GM12878 (cell line): ENCODE data around the gene RRP12. TPM values are rescaled to one million over a fixed set of nuclear protein-coding genes. Genes with fewer than 3 reads are reported as not detected.

ENCODE experiments used
- BCL3 ChIP-seq: IDR thresholded peaks from 2 replicates; pipeline ENCODE4 v1.6.1; 2011; ENCODE audit warnings: borderline replicate concordance, low read depth, mild to moderate bottlenecking, moderate library complexity, low read length; ENCODE audit not compliant: insufficient read depth, poor library complexity, severe bottlenecking
- HDGF ChIP-seq: fragments of 450-650 bp; IDR thresholded peaks from 2 replicates; pipeline ENCODE4 v1.6.1; 2016; ENCODE audit warnings: antibody characterized with exemption
- JUNB ChIP-seq: IDR thresholded peaks from 2 replicates; pipeline ENCODE4 v1.6.1; 2016; ENCODE audit warnings: antibody characterized with exemption, mild to moderate bottlenecking
- NBN ChIP-seq: fragments of 450-650 bp; IDR thresholded peaks from 2 replicates; pipeline ENCODE4 v1.6.1; 2016
- NKRF ChIP-seq: fragments of 450-650 bp; conservative IDR thresholded peaks from 2 replicates; pipeline ENCODE4 v1.6.1; 2017; ENCODE audit warnings: mild to moderate bottlenecking, moderate library complexity
- RAD21 ChIP-seq: IDR thresholded peaks from 2 replicates; pipeline ENCODE4 v1.6.1; 2011; ENCODE audit warnings: mild to moderate bottlenecking, low read depth, low read length, moderate library complexity; ENCODE audit not compliant: insufficient read depth
- REST ChIP-seq: IDR thresholded peaks from 2 replicates; pipeline ENCODE4 v1.6.1; 2012; ENCODE audit warnings: mild to moderate bottlenecking, low read depth, low read length
- WRNIP1 ChIP-seq: IDR thresholded peaks from 2 replicates; pipeline ENCODE4 v1.6.1; 2011; ENCODE audit warnings: low read depth, low read length, improper control_type of control experiment, borderline replicate concordance
- ZNF24 ChIP-seq: fragments of 450-650 bp; IDR thresholded peaks from 2 replicates; pipeline ENCODE4 v1.6.1; 2017; ENCODE audit warnings: antibody characterized with exemption, mild to moderate bottlenecking
- polyA plus RNA-seq, 11 experiments: library from polyadenylated mRNA; depleted of rRNA in 4 of 11; unstranded in 6 of 11; stranded (reverse) in 5 of 11; fragments of >200 nt; fragmentation: Nextera tagmentation in 4 of 11; fragmentation: Illumina TruSeq in 1 of 11; extraction: Ambion mirVana in 4 of 11; extraction: Trizol in 1 of 11; gene quantifications; 1 replicate in 1 of 11; 2 replicates in 10 of 11; pipeline versions ENCODE4 v1.2.1 to v1.2.3, GENCODE V29; 2011 to 2016; ENCODE audit warnings: inconsistent platforms in 2 of 11, missing spikeins in 2 of 11, low read depth in 1 of 11
- total RNA-seq, 4 experiments: library from RNA; depleted of rRNA in 3 of 4; stranded (reverse); fragments of >200 nt in 3 of 4; fragmentation: Illumina TruSeq in 1 of 4; extraction: Trizol in 1 of 4; gene quantifications; 2 replicates each; pipeline versions ENCODE4 v1.2.1 to v1.2.3, GENCODE V29; 2013 to 2021
- TF ChIP-seq, protein P1 (sequence below): fragments of 150-350 bp; IDR thresholded peaks from 2 replicates; pipeline ENCODE4 v1.6.1; 2014; ENCODE audit warnings: mild to moderate bottlenecking, low read depth, low read length
- TF ChIP-seq, protein P2 (sequence below): fragments of 150-350 bp; IDR thresholded peaks from 2 replicates; pipeline ENCODE4 v1.6.1; 2016; ENCODE audit warnings: low read depth, low read length
- TF ChIP-seq, protein P3 (sequence below): IDR thresholded peaks from 2 replicates; pipeline ENCODE4 v1.6.1; 2011; ENCODE audit warnings: low read depth, low read length, improper control_type of control experiment, borderline replicate concordance
- TF ChIP-seq, protein P4 (sequence below): IDR thresholded peaks from 2 replicates; pipeline ENCODE4 v1.6.1; 2012; ENCODE audit warnings: low read length, inconsistent platforms

RRP12 gene
- total and polyA plus RNA-seq, 10 of the 15 experiments (the other 5 are each of a cell fraction or from before 2014, with no cell fraction given): 5.3 to 48.7 (median 16.8) TPM

DNA sequence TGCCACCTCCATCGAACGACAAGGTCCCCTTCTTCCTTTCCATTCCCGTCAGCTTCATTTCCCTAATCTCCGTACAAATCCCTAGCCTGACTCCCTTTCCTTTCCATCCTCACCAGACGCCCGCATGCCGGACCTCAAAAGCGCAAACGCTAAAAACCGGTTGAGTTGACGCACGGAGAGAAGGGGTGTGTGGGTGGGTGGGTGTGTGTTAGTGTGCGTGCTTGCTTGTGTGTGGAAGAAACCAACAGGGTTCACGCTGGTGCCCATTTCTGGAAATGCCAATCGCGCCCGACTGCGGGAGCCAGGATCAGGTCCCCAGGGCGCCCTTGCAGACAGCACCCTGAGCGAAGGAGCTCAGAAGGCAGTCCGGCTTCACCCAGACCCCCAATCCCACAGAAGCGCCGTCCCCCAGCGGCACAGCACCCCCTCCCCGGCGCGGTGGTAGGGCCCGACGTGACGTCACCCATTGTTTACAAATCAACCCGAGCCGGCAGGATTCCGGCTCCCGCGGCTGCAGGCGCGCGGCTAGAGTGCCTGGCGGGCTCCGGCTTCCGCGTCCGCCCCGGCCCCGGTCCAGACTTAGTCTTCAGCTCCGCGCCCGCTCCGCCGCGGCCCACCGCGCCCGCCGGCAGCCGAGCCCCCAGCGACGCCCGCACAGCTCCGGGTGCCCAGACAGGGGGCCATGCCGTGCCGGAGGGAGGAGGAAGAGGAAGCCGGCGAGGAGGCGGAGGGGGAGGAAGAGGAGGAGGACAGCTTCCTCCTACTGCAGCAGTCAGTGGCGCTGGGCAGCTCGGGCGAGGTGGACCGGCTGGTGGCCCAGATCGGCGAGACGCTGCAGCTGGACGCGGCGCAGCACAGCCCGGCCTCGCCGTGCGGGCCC is 82.1 kb downstream of the RRP12 start, which contains the start of gene FRAT1 (continued):
- TF ChIP-seq BCL3: no peak
- TF ChIP-seq, protein P1, sequence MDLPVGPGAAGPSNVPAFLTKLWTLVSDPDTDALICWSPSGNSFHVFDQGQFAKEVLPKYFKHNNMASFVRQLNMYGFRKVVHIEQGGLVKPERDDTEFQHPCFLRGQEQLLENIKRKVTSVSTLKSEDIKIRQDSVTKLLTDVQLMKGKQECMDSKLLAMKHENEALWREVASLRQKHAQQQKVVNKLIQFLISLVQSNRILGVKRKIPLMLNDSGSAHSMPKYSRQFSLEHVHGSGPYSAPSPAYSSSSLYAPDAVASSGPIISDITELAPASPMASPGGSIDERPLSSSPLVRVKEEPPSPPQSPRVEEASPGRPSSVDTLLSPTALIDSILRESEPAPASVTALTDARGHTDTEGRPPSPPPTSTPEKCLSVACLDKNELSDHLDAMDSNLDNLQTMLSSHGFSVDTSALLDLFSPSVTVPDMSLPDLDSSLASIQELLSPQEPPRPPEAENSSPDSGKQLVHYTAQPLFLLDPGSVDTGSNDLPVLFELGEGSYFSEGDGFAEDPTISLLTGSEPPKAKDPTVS: no peak
- no peak for TF ChIP-seq WRNIP1
- TF ChIP-seq HDGF: no peak
- no peak for TF ChIP-seq JUNB
- peak; percentile 98 for TF ChIP-seq NBN
- TF ChIP-seq, protein P2, sequence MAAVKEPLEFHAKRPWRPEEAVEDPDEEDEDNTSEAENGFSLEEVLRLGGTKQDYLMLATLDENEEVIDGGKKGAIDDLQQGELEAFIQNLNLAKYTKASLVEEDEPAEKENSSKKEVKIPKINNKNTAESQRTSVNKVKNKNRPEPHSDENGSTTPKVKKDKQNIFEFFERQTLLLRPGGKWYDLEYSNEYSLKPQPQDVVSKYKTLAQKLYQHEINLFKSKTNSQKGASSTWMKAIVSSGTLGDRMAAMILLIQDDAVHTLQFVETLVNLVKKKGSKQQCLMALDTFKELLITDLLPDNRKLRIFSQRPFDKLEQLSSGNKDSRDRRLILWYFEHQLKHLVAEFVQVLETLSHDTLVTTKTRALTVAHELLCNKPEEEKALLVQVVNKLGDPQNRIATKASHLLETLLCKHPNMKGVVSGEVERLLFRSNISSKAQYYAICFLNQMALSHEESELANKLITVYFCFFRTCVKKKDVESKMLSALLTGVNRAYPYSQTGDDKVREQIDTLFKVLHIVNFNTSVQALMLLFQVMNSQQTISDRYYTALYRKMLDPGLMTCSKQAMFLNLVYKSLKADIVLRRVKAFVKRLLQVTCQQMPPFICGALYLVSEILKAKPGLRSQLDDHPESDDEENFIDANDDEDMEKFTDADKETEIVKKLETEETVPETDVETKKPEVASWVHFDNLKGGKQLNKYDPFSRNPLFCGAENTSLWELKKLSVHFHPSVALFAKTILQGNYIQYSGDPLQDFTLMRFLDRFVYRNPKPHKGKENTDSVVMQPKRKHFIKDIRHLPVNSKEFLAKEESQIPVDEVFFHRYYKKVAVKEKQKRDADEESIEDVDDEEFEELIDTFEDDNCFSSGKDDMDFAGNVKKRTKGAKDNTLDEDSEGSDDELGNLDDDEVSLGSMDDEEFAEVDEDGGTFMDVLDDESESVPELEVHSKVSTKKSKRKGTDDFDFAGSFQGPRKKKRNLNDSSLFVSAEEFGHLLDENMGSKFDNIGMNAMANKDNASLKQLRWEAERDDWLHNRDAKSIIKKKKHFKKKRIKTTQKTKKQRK: no peak
- TF ChIP-seq ZNF24: no peak
- TF ChIP-seq RAD21: no peak
- TF ChIP-seq, protein P3, sequence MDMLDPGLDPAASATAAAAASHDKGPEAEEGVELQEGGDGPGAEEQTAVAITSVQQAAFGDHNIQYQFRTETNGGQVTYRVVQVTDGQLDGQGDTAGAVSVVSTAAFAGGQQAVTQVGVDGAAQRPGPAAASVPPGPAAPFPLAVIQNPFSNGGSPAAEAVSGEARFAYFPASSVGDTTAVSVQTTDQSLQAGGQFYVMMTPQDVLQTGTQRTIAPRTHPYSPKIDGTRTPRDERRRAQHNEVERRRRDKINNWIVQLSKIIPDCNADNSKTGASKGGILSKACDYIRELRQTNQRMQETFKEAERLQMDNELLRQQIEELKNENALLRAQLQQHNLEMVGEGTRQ: no peak
- TF ChIP-seq NKRF: peak; percentile 98
- TF ChIP-seq, protein P4, sequence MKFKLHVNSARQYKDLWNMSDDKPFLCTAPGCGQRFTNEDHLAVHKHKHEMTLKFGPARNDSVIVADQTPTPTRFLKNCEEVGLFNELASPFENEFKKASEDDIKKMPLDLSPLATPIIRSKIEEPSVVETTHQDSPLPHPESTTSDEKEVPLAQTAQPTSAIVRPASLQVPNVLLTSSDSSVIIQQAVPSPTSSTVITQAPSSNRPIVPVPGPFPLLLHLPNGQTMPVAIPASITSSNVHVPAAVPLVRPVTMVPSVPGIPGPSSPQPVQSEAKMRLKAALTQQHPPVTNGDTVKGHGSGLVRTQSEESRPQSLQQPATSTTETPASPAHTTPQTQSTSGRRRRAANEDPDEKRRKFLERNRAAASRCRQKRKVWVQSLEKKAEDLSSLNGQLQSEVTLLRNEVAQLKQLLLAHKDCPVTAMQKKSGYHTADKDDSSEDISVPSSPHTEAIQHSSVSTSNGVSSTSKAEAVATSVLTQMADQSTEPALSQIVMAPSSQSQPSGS: peak; percentile 53; the same call in 1 of the 2 replicates
- no peak for TF ChIP-seq REST
